Glutamatergic neuron (in vitro differentiated cells): Measurements from ENCODE around the gene ATN1. TPM values are rescaled to one million over a fixed set of nuclear protein-coding genes. Genes with fewer than 3 reads are reported as not detected.
A peak's percentile ranks its signal among the peaks of the same experiment; 100 is the strongest.
"Not testable (repeated sequence)": the region's sequence is repeated elsewhere in the genome, so short reads cannot be mapped to it uniquely, and the experiment has no call there.

ENCODE experiments used
- DNase-seq: peaks from one replicate; pipeline ENCODE4 v3.0.0; 2022
- H3K27ac Mint-ChIP-seq: one replicate; pipeline ENCODE4 v1.8.0; 2020; ENCODE audit warnings: mild to moderate bottlenecking, mixed read lengths, inconsistent platforms; ENCODE audit not compliant: unreplicated experiment
- H3K27me3 Mint-ChIP-seq: one replicate; pipeline ENCODE4 v1.8.0; 2020; ENCODE audit warnings: mild to moderate bottlenecking, moderate library complexity, mixed read lengths, inconsistent platforms; ENCODE audit not compliant: unreplicated experiment
- H3K36me3 Mint-ChIP-seq: one replicate; pipeline ENCODE4 v1.8.0; 2020; ENCODE audit warnings: mild to moderate bottlenecking, mixed read lengths, inconsistent platforms; ENCODE audit not compliant: unreplicated experiment
- H3K4me1 Mint-ChIP-seq: one replicate; pipeline ENCODE4 v1.8.0; 2020; ENCODE audit warnings: mild to moderate bottlenecking, low read depth, mixed read lengths, inconsistent platforms; ENCODE audit not compliant: unreplicated experiment
- H3K4me3 Mint-ChIP-seq: one replicate; pipeline ENCODE4 v1.8.0; 2020; ENCODE audit warnings: mild to moderate bottlenecking, mixed read lengths, inconsistent platforms; ENCODE audit not compliant: unreplicated experiment
- H3K9me3 Mint-ChIP-seq: one replicate; pipeline ENCODE4 v1.8.0; 2020; ENCODE audit warnings: mild to moderate bottlenecking, moderate library complexity, mixed read lengths, inconsistent platforms; ENCODE audit not compliant: unreplicated experiment
- CTCF ChIP-seq: fragments of 200-600 bp; sonication (generic); IDR thresholded peaks from one replicate; pipeline ENCODE4 v1.5.0; 2021; ENCODE audit not compliant: partially characterized antibody, unreplicated experiment
- long read RNA-seq: library from polyadenylated mRNA; unstranded; transcript quantifications from one replicate; pipeline ENCODE4 v2.0.0, GENCODE V29; 2020; ENCODE audit not compliant: unreplicated experiment
- total RNA-seq: library from RNA; stranded (reverse); fragmentation: NEBNext Ultra II Directional; extraction: Animal tissue kit (Norgen Biotek cat#: 25700); gene quantifications from one replicate; pipeline ENCODE4 v1.2.1, GENCODE V29; 2021; ENCODE audit not compliant: unreplicated experiment

Gene ATN1
- 94.6 TPM for total RNA-seq
- long read RNA-seq, result 0 reads

- H3K27ac Mint-ChIP-seq, result peak within 1 kb of the TSS; percentile 95
- H3K36me3 Mint-ChIP-seq, result peaks cover 9% of the 10 kb centered on the region
- H3K9me3 Mint-ChIP-seq, result peaks cover 28% of the 10 kb centered on the region
- DNase-seq, result peak; percentile 82
- no peak for TF ChIP-seq CTCF
- peaks cover 25% of the 10 kb centered on the region for H3K27me3 Mint-ChIP-seq
- peak within 1 kb of the TSS; percentile 99 for H3K4me3 Mint-ChIP-seq
- H3K4me1 Mint-ChIP-seq, result peaks cover 45% of the 10 kb centered on the region
Measured at GRCh38 chr12:6927379-6928021, at the start of gene ATN1. ATN1 (plus strand) TSS chr12:6927959; CDS start chr12:6934002, 6,043 bp downstream.

- not testable (repeated sequence) for H3K4me1 Mint-ChIP-seq, H3K27me3 Mint-ChIP-seq, H3K27ac Mint-ChIP-seq, DNase-seq, H3K36me3 Mint-ChIP-seq, H3K9me3 Mint-ChIP-seq, H3K4me3 Mint-ChIP-seq
Measured at GRCh38 chr12:6879824-6880223, 47.9 kb upstream of the ATN1 start.

GRCh38 chr12:6883252-6883651 lies 44.5 kb upstream of the ATN1 start:
- Mint-ChIP-seq H3K4me1 (peaks cover 4% of the 10 kb centered on the region), H3K27me3 (no peaks in the 10 kb centered on the region), H3K4me3 (no peak overlapping the region), H3K36me3 (no peaks in the 10 kb centered on the region), H3K9me3 (peaks cover 2% of the 10 kb centered on the region), H3K27ac (no peak overlapping the region)
- no peak for TF ChIP-seq CTCF
- no peak for DNase-seq

- no peak overlapping the region for H3K27ac Mint-ChIP-seq
- no peak overlapping the region for H3K4me3 Mint-ChIP-seq
- H3K27me3 Mint-ChIP-seq, result no peaks in the 10 kb centered on the region
- H3K9me3 Mint-ChIP-seq, result peaks cover 2% of the 10 kb centered on the region
- no peaks in the 10 kb centered on the region for H3K36me3 Mint-ChIP-seq
- no peak for TF ChIP-seq CTCF
- no peak for DNase-seq
- H3K4me1 Mint-ChIP-seq, result peaks cover 4% of the 10 kb centered on the region
Measured at GRCh38 chr12:6883683-6884082, 44.1 kb upstream of the ATN1 start.

GRCh38 chr12:6884539-6884938 lies 43.2 kb upstream of the ATN1 start:
- TF ChIP-seq CTCF, result no peak
- Mint-ChIP-seq H3K27ac (no peak overlapping the region), H3K36me3 (no peaks in the 10 kb centered on the region), H3K4me1 (peaks cover 4% of the 10 kb centered on the region), H3K4me3 (no peak overlapping the region), H3K9me3 (peaks cover 2% of the 10 kb centered on the region), H3K27me3 (no peaks in the 10 kb centered on the region)
- no peak for DNase-seq

- Mint-ChIP-seq H3K27ac (peak overlapping the region; percentile 91), H3K4me3 (peak overlapping the region; percentile 41)
- not testable (repeated sequence) for H3K9me3 Mint-ChIP-seq, DNase-seq, H3K27me3 Mint-ChIP-seq, H3K4me1 Mint-ChIP-seq, H3K36me3 Mint-ChIP-seq
Measured at GRCh38 chr12:6886206-6886999, 41.4 kb upstream of the ATN1 start.
